ENCODE results near the gene DNAH7. TPM values are rescaled to one million over a fixed set of nuclear protein-coding genes. Genes with fewer than 3 reads are reported as not detected.

DNAH7 gene
- total RNA-seq, 1 experiment from 2014 or later, result 0.09 TPM

DNA sequence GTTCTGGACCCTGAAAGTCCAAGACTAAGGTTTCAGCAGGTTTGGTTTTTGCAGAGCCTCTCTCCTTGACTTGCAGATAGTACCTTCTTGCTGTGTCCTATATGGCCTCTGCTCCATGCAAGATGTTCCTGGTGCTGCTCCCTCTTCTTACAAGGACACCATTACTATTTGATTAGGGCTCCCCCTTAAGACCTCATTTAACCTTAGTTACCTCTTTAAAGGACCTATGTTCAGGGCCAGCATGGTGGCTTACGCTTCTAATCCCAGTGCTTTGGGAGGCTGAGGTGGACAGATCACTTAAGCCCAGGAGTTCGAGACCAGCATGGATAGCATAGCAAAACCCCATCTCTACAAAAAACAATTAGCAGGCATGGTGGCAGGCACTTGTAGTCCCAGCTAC, 232.6 kb downstream of the DNAH7 start:
- no CpG with 5 or more reads among the region's 2 CpGs for WGBS (ENCODE audit: extremely low coverage, insufficient read length, low lambda C conversion rate)
- H2AFZ ChIP-seq (ENCODE audit: low read length), result no peak overlapping the region

More for the DNA sequence above, 232.6 kb downstream of the DNAH7 start:
- Histone ChIP-seq H2BK5ac (ENCODE audit: insufficient read length, low read length) (no peak overlapping the region), H3K14ac (ENCODE audit: insufficient read depth, low read length) (no peak overlapping the region), H3K9me3 (ENCODE audit: control insufficient read depth, low read depth, low read length) (no peaks in the 10 kb centered on the region), H4K5ac (ENCODE audit: insufficient read length, low read depth, low read length) (no peak overlapping the region), H4K91ac (ENCODE audit: insufficient read length, low read depth, low read length) (no peak overlapping the region), H3K4me1 (ENCODE audit: insufficient read depth, low read length) (no peaks in the 10 kb centered on the region), H3K23me2 (ENCODE audit: insufficient read length, low read depth, low read length, poor library complexity, severe bottlenecking) (no peaks in the 10 kb centered on the region), H3K18ac (ENCODE audit: insufficient read length, low read depth, low read length) (no peak overlapping the region), H3K79me2 (ENCODE audit: insufficient read depth, low read length) (no peaks in the 10 kb centered on the region), H3K56ac (ENCODE audit: insufficient read length, low read depth, low read length) (peak overlapping the region; percentile 62), H4K8ac (replicated peaks; ENCODE audit: insufficient read length, low read depth, low read length) (no peak overlapping the region), H3K23ac (ENCODE audit: insufficient read length, low read depth, low read length) (no peak overlapping the region), H2AK5ac (ENCODE audit: insufficient read length, low read length) (no peak overlapping the region), H3K4me2 (ENCODE audit: insufficient read depth, insufficient read length, low read length) (no peak overlapping the region), H4K20me1 (ENCODE audit: control insufficient read depth, insufficient read depth, insufficient read length) (no peaks in the 10 kb centered on the region), H2BK120ac (ENCODE audit: low read depth, low read length, poor library complexity, severe bottlenecking) (no peak overlapping the region), H2BK15ac (ENCODE audit: low read depth, low read length) (no peak overlapping the region), H3K9ac (ENCODE audit: extremely low read depth, insufficient read length, low read length) (no peak overlapping the region), H2BK20ac (ENCODE audit: low read depth, low read length, poor library complexity, severe bottlenecking) (no peak overlapping the region), H3K27ac (ENCODE audit: insufficient read length, low read depth, low read length) (no peak overlapping the region), H3K27me3 (ENCODE audit: insufficient read depth, low read length) (no peaks in the 10 kb centered on the region), H3K79me1 (ENCODE audit: insufficient read depth, low read depth, low read length, poor library complexity, severe bottlenecking) (no peaks in the 10 kb centered on the region), H2BK12ac (ENCODE audit: insufficient read length, low read depth, low read length) (no peak overlapping the region), H3K4ac (ENCODE audit: low read depth, low read length) (no peak overlapping the region), H3T11ph (ENCODE audit: low read length) (no peak overlapping the region)
- Mint-ChIP-seq H3K36me3 (ENCODE audit: insufficient read depth in 1 of 3, low read depth in 3 of 3) (no peaks in the 10 kb centered on the region), H3K9me3 (no peaks in the 10 kb centered on the region), H3K27ac (no peak overlapping the region), H3K27me3 (ENCODE audit: low read depth) (no peaks in the 10 kb centered on the region), H3K4me3 (no peak overlapping the region), H3K4me1 (peaks cover 5 to 9% of the 10 kb centered on the region in 2 experiments)
- DNase-seq, result no peak
- TF ChIP-seq, protein P1, sequence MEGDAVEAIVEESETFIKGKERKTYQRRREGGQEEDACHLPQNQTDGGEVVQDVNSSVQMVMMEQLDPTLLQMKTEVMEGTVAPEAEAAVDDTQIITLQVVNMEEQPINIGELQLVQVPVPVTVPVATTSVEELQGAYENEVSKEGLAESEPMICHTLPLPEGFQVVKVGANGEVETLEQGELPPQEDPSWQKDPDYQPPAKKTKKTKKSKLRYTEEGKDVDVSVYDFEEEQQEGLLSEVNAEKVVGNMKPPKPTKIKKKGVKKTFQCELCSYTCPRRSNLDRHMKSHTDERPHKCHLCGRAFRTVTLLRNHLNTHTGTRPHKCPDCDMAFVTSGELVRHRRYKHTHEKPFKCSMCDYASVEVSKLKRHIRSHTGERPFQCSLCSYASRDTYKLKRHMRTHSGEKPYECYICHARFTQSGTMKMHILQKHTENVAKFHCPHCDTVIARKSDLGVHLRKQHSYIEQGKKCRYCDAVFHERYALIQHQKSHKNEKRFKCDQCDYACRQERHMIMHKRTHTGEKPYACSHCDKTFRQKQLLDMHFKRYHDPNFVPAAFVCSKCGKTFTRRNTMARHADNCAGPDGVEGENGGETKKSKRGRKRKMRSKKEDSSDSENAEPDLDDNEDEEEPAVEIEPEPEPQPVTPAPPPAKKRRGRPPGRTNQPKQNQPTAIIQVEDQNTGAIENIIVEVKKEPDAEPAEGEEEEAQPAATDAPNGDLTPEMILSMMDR (conservative IDR thresholded peaks at IDR 0.05), result no peak

Data from H9 (cell line).